Dedifferentiated amniotic fluid mesenchymal stem cell (primary cell): ENCODE measurements around the gene OSBPL3.
"Not testable (repeated sequence)": the region's sequence is repeated elsewhere in the genome, so short reads cannot be mapped to it uniquely, and the experiment has no call there.

ENCODE experiments used
- DNase-seq: peaks from one replicate; pipeline ENCODE4 v3.0.0-alpha.2; 2016; ENCODE audit errors: extremely low spot score

The OSBPL3 gene

GRCh38 chr7:24798261-24798660 is 181.7 kb downstream of the OSBPL3 start:
- DNase-seq = no peak

GRCh38 chr7:24797270-24797669 is 182.7 kb downstream of the OSBPL3 start:
- DNase-seq = no peak

- no peak for DNase-seq
These were observed 184.6 kb downstream of the OSBPL3 start for GRCh38 chr7:24795407-24795767.

GRCh38 chr7:24794751-24795406 is 185.1 kb downstream of the OSBPL3 start:
- not testable (repeated sequence) for DNase-seq

GRCh38 chr7:24793982-24794648 is 185.9 kb downstream of the OSBPL3 start:
- no peak for DNase-seq

- DNase-seq = no peak
These were observed 190.9 kb downstream of the OSBPL3 start for GRCh38 chr7:24788961-24789576.

GRCh38 chr7:24788075-24788474 is 191.9 kb downstream of the OSBPL3 start:
- DNase-seq = no peak

- DNase-seq = peak; percentile 96
These were observed 193.0 kb downstream of the OSBPL3 start for GRCh38 chr7:24786941-24787340.

- DNase-seq = no peak
These were observed 193.7 kb downstream of the OSBPL3 start for GRCh38 chr7:24786306-24786705.

GRCh38 chr7:24784277-24784676 is 195.7 kb downstream of the OSBPL3 start:
- no peak for DNase-seq

- no peak for DNase-seq
These were observed 196.3 kb downstream of the OSBPL3 start for GRCh38 chr7:24783698-24784097.

GRCh38 chr7:24781106-24781505 is 198.9 kb downstream of the OSBPL3 start:
- no peak for DNase-seq

- no peak for DNase-seq
These were observed 200.7 kb downstream of the OSBPL3 start for GRCh38 chr7:24779283-24779655.

- DNase-seq = peak; percentile 96
These were observed 201.3 kb downstream of the OSBPL3 start for GRCh38 chr7:24778543-24779282.

GRCh38 chr7:24777806-24778205 is 202.2 kb downstream of the OSBPL3 start:
- DNase-seq = no peak

- DNase-seq = no peak
These were observed 206.3 kb downstream of the OSBPL3 start for GRCh38 chr7:24773646-24774045.

GRCh38 chr7:24769851-24770250 is 210.1 kb downstream of the OSBPL3 start:
- no peak for DNase-seq

GRCh38 chr7:24769014-24769830 is 210.8 kb downstream of the OSBPL3 start:
- no peak for DNase-seq

- DNase-seq = no peak
These were observed 212.0 kb downstream of the OSBPL3 start for GRCh38 chr7:24767878-24768569.

GRCh38 chr7:24764972-24765744 is 214.8 kb downstream of the OSBPL3 start:
- no peak for DNase-seq
